ENCODE measurements around the gene GOLGA6D. TPM values are rescaled to one million over a fixed set of nuclear protein-coding genes. Genes with fewer than 3 reads are reported as not detected.
"Not testable (repeated sequence)": the region's sequence is repeated elsewhere in the genome, so short reads cannot be mapped to it uniquely, and the experiment has no call there.

GOLGA6D gene
- total and polyA plus RNA-seq, 8 donors = 0.03 to 0.18 TPM; not detected in 6

GRCh38 chr15:75313116-75313845 lies 30.6 kb downstream of the GOLGA6D start:
- TF ChIP-seq, protein P1, sequence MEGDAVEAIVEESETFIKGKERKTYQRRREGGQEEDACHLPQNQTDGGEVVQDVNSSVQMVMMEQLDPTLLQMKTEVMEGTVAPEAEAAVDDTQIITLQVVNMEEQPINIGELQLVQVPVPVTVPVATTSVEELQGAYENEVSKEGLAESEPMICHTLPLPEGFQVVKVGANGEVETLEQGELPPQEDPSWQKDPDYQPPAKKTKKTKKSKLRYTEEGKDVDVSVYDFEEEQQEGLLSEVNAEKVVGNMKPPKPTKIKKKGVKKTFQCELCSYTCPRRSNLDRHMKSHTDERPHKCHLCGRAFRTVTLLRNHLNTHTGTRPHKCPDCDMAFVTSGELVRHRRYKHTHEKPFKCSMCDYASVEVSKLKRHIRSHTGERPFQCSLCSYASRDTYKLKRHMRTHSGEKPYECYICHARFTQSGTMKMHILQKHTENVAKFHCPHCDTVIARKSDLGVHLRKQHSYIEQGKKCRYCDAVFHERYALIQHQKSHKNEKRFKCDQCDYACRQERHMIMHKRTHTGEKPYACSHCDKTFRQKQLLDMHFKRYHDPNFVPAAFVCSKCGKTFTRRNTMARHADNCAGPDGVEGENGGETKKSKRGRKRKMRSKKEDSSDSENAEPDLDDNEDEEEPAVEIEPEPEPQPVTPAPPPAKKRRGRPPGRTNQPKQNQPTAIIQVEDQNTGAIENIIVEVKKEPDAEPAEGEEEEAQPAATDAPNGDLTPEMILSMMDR (IDR thresholded peaks at IDR 0.05) = no peak
- no peak for TF ChIP-seq POLR2A (IDR thresholded peaks at IDR 0.05)
- TF ChIP-seq POLR2AphosphoS5 (IDR thresholded peaks at IDR 0.05) = no peak
- no peak for TF ChIP-seq EP300 (IDR thresholded peaks at IDR 0.05)
- H3K4me3 ChIP-seq = no peak overlapping the region
- H3K36me3 ChIP-seq = no peaks in the 10 kb centered on the region
- intact Hi-C loops (cut with DNase I; ENCODE audit: low total_unique reads) = no loop called here
- no peaks in the 10 kb centered on the region for H3K9me3 ChIP-seq
- H3K4me1 ChIP-seq = no peaks in the 10 kb centered on the region
- H3K27me3 ChIP-seq = peaks cover 0 to 9% (median 0%) of the 10 kb centered on the region in 3 donors
- 86 to 88% (median 87%) methylated on average over 9 to 13 of the region's 13 CpGs for WGBS, 5 donors
- H3K27ac ChIP-seq = no peak overlapping the region
- DNase-seq = no peak

DNA sequence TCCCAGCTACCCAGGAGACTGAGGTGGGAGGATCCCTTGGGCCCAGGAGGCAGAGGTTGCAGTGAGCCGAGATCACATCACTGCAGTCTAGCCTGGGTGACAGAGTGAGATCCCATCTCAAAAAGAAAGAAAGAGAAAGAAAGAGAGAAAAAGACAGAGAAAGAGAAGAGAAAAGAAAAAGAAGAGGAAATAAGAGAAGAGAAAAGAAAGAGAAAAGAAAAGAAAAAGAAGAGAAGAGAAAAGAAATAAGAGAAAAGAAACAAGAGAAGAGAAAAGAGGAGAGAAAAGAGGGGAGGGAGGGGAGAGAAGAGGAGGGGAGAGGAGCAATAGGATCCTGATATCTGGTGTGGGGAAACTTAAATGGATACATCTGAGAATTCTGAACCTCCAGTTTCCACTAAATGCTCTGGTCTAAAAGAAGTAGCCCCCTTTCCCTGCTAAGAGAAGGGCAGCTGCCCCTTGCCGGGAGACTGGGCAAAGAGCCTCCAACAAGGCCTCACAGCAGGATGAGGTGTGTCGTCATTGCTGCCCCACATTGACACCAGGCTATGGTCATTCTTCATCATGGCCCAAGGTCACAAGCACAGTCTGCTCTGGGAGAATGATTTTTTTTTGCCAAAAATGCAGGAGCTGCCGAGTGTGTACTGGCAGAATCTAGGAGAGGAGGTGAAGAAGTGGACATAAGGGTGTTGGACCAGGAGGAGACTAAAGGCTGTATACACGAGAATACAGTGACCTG lies 32.1 kb downstream of the GOLGA6D start:
- Histone ChIP-seq H3K4me3 (no peak overlapping the region), H3K4me1 (no peaks in the 10 kb centered on the region), H3K27me3 (no peaks in the 10 kb centered on the region), H3K27ac (no peak overlapping the region), H3K36me3 (no peaks in the 10 kb centered on the region), H3K9me3 (no peaks in the 10 kb centered on the region)
- TF ChIP-seq EP300 (IDR thresholded peaks at IDR 0.05) (no peak), POLR2A (IDR thresholded peaks at IDR 0.05) (no peak), POLR2AphosphoS5 (IDR thresholded peaks at IDR 0.05) (no peak)
- TF ChIP-seq, protein P1 (IDR thresholded peaks at IDR 0.05) = no peak
- no peak for DNase-seq
- intact Hi-C loops (cut with DNase I; ENCODE audit: low total_unique reads) = no loop called here
- WGBS, 5 donors = 67 to 78% (median 77%) methylated on average over 5 of the region's 5 CpGs

DNA sequence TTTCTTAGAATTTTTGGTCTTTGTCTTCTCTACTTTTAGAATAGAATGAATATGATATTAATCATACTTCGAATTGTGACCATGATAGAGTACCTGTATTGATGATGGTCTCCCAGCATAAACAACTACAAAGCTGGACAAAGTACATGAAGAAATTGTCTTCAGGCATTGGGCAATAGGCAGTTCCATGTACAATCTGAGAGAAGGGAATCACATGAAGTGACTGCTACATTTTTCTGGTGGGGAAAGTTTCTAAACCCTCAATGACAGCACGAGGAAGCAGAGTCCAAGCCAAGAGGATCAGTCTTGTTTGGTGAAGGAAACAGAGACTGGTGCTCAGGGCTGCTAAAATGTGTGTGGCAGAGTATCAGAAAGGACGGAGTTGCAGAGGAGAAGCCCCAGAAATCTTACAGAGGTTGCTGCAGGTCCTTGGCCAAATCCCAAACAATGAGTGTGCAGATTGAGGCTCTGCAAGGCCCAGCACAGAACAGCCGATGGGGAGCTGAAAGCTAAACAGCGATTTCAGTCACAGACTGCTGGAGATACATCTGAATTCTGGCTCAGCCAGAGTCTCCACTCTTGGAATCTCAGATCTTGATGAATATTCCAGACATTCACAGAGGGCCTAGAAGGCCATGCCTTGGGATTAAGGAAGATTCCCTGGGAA lies 36.7 kb downstream of the GOLGA6D start:
- WGBS, 5 donors = 79 to 87% (median 86%) methylated on average over 5 of the region's 5 CpGs
- H3K36me3 ChIP-seq; H3K27me3 ChIP-seq; H3K27ac ChIP-seq; H3K4me1 ChIP-seq; intact Hi-C loops (cut with DNase I; ENCODE audit: low total_unique reads); H3K4me3 ChIP-seq; DNase-seq; H3K9me3 ChIP-seq: not testable (repeated sequence)

GRCh38 chr15:75321711-75322110 lies 39.1 kb downstream of the GOLGA6D start:
- H3K4me1 ChIP-seq = no peaks in the 10 kb centered on the region
- H3K9me3 ChIP-seq = no peaks in the 10 kb centered on the region
- TF ChIP-seq EP300 (IDR thresholded peaks at IDR 0.05) (no peak), POLR2A (IDR thresholded peaks at IDR 0.05) (no peak), POLR2AphosphoS5 (IDR thresholded peaks at IDR 0.05) (no peak)
- TF ChIP-seq, protein P1 (IDR thresholded peaks at IDR 0.05) = no peak
- intact Hi-C loops (cut with DNase I; ENCODE audit: low total_unique reads) = no loop called here
- H3K4me3 ChIP-seq = no peak overlapping the region
- no peaks in the 10 kb centered on the region for H3K27me3 ChIP-seq
- no peak for DNase-seq
- no peak overlapping the region for H3K27ac ChIP-seq
- no peaks in the 10 kb centered on the region for H3K36me3 ChIP-seq
- 86 to 92% (median 90%) methylated on average over 6 of the region's 6 CpGs for WGBS, 5 donors
